DMS114 treated with DMSO at 0.1 percent for 48 hours (cell line): ENCODE results near the gene TPCN2.

ENCODE experiments used
- DNase-seq: peaks from one replicate; lab custom pipeline; 2025; ENCODE audit not compliant: unreplicated experiment; lab: John Stamatoyannopoulos, UW

TPCN2 gene

GRCh38 chr11:69160296-69161116 is 111.8 kb downstream of the TPCN2 start:
- no peak for DNase-seq

GRCh38 chr11:69161117-69161407 is 112.3 kb downstream of the TPCN2 start:
- no peak for DNase-seq

DNA sequence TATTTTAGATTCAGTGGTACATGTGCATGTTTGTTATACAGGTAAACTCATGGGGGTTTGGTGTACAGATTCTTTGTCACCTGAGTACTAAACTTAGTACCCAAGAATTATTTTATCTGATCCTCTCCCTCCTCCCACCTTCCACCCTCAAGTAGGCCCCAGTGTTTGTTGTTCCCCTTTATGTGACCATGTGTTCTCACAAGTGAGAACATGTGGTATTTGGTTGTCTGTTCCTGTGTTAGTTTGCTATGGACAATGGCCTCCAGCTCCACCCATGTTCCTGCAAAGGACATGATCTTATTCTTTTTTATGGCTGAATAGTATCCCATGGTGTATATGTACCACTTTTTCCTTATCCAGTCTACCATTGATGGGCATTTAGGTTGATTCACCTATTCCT is 113.8 kb downstream of the TPCN2 start:
- DNase-seq, result no peak

DNA sequence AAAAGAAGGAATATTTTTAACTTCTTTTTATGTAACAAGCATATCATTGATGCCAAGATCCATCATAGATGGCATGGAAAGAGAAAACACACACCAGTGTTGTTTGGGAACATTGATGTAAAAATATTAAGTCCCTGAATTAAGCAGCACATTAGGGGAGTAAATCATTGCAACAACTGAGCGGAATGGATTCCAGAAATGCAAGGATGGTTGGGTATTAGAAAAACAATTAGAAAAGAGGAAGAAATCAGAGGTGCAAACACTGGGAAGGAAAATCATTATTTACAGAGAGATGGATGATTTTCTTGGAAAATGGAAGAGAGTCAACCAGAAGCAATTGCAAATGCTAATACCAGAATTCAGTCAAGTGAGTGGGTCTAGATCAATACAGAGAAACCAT is 115.1 kb downstream of the TPCN2 start:
- DNase-seq, result no peak

- no peak for DNase-seq
Observed at GRCh38 chr11:69164824-69165223, 116.1 kb downstream of the TPCN2 start.

DNA sequence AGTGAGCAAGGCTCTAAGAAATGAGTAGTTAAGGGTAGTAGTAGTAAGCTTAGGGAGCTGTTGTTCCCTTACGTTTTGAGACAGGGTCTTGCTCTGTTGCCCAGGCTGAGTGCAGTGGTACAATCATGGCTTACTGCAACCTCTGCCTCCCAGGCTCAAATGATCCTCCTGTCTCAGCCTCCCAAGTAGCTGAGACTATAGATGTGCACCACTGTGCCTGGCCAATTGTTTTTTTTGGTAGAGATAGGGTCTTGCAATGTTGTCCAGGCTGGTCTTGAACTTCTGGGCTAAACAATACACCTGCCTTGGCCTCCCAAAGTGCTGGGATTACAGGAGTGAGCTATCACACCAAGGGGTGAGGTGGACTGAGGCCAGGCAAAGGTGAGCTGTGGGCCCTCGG is 117.0 kb downstream of the TPCN2 start:
- DNase-seq, result no peak

DNA sequence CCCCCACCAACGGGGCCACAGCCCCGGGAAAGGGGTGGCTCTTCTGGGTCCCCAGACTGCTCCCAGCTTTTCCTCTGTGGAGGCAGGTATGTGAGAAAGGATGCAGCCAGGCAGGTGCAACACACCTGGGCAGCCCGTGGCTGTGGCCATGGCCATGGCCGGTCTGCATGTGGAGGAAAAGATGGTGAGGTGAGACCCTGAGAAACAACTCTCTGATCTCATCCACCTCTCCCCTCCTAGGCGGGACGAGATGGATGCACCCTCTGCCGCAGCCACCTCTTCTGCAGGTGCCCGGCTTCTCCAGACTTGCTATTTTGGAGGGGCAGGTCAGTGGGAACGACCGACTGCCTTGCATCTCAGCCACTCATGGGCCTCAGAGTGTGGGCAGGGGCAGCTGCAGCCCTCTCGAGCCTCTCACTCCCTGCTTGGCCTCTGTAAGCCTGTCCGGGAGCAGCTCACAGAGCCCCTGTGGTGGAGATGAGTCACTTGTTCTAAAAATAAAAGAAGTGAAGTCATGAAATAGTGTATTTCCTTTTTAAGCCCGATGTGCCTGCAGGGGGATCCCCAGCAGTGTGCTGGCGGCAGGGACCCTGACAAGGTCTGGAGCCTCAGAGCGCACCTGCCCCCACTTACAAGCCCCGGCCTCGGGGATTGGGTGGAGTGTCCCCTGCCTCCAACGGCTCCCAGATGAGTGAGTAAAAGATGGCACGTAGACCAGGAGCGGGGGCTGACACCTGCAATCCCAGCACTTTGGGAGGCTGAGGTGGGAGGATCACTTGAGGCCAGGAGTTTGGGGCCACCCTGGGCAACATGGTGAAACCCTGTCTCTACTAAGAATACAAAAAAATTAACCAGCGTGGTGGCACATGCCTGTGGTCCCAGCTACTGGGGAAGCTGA is 117.7 kb downstream of the TPCN2 start:
- no peak for DNase-seq

DNA sequence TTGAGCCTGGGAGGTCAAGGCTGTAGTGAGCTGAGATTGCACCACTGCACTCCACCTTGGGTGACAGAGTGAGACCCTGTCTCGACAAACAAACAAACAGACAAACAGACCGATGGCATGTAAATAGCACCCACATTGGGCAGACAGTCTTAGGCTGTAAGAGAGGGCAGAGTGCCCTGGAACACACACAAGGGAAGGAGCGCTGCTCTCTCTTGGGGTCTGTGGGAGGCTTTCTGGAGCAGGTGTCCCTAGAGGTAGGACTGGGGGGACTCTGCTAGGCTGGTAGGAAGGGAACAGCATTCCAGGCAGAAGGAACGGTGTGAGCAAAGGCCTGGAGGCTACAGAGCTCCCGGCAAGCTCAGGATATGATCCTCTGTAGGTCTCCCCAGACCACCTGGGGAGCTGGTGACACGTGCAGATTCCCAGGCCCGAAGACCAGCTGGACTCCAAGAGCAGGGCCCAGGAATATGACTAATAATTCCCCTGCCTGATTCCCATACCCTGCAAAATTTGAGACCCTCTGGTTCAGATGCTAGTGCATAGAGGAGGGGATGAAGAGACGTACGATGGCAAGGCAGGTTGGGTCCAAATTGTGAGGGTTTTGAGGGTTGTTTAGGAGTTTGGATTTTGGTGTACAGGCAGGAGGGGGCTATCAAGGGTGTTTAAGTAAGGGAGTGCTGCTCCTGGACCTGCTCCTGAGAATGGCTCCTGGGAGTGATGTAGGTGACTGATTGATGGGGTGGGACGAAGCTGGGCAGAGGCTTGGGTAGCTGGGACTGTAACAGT is 118.6 kb downstream of the TPCN2 start:
- DNase-seq, result no peak

- DNase-seq, result no peak
Observed at GRCh38 chr11:69167916-69168691, 119.4 kb downstream of the TPCN2 start.

- no peak for DNase-seq
Observed at GRCh38 chr11:69169479-69169878, 120.7 kb downstream of the TPCN2 start.

DNA sequence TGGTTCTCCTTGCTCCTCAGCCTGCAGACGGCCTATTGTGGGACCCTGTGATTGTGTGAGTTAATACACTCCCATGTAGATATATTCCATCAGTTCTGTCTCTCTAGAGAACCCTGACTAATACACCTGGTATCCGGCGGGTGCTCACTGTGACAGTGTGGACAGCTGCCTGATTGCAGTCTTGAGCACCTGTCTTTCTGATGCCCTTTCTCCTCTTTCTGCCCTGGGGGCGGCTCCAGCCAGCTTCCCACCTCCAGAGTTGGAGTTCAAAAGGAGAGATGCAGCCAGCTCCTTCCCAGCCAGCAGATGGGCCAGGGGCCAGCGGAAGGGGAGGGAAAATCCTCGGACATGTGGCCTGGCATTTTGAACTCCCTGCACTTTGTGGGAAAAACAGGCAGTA is 122.0 kb downstream of the TPCN2 start:
- DNase-seq, result no peak

GRCh38 chr11:69171476-69172240 is 122.9 kb downstream of the TPCN2 start:
- DNase-seq, result no peak

- DNase-seq, result no peak
Observed at GRCh38 chr11:69172674-69173073, 123.9 kb downstream of the TPCN2 start.

DNA sequence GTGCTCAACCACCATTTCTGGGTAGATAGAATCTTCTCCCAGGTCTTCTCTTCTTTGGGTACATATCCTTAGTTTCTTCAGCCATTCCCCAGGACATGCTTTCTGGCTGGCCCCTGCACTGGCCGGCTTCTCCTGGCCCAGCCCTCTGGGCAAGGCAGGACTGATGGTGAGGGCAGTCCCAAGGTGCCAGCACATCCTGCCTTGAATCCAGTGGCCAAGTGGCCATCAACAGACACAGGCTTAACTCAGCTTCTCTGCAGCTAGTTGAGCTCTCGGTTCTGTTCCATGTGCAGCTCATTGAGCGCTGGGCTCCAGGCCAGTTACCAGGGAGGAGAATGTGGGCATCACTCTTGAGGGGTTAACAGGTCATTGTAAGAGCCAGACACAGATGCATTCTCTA is 124.6 kb downstream of the TPCN2 start:
- no peak for DNase-seq

DNA sequence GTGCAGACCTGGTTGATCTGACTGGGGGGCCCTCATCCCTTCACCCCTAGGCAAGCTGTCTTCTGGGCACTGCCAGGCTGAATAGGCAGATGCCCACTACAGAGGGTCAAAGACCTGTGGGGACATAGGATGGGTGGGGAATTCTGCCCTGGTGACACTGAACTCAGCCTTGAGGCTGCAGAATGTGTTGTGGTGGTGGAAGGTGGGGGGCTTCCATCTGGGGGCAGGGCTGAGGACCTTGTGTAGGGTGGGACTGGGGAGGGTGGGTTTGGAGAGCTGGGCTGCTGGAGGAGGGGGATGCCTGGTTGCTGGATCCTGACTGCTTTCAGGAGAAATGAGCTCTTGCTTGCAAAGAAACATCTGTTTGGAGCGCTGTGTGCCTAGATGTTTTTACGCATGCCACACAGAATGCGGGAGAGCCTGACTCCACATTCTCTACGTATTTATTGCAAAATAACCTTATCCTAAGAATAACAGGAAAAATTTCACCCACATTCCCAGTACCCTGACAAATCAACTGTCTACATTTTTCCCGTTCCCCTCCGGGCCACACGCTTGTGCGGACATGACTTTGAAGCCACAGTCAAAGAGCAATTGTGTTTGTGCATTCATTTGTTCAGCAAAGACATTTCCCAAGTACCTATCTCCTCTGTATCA is 125.3 kb downstream of the TPCN2 start:
- no peak for DNase-seq

DNA sequence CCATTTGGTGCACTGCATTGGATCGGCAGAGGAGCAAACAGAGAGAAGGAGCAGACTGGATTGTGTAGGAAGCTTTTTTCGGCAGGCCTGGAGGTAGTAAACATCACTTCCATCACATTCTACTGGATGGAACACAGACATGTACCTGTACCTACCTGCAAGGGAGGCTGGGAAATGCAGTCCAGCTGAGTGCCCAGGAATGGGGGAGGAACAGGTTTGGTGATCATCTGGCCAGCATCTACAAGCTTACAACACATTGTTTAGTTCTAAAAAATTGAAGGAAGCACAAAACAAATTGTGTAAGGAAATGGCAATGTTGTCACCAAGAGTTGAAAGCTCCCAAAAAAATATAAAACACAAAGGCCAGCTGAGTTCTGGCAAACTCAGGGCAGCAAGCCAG is 126.1 kb downstream of the TPCN2 start:
- no peak for DNase-seq

- no peak for DNase-seq
Observed at GRCh38 chr11:69178819-69179482, 130.2 kb downstream of the TPCN2 start.

GRCh38 chr11:69180226-69180625 is 131.5 kb downstream of the TPCN2 start:
- DNase-seq, result no peak

DNA sequence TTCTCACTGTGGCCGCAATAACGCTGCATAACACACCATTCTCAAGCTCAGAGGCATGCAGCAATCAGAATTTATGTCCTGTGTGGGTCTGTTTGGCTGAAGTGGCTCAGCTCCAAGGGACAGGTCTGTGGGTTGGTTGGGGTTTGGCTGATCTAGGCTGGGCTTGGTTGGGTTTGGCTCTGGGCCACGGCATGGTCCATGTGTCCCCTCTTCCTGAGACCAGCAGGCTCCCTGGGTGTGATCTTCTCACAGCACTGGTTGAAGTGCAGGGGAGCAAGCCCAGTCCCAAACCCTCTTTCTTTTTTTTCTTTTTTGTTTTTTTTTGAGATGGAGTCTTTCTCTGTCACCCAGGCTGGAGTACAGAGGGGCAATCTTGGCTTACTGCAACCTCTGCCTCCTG is 132.0 kb downstream of the TPCN2 start:
- DNase-seq, result no peak
